Testis (tissue), 3 donors: ENCODE results near the gene HTR5A. TPM values are rescaled to one million over a fixed set of nuclear protein-coding genes. Genes with fewer than 3 reads are reported as not detected.

ENCODE experiments used
- DNase-seq: peaks from one replicate; pipeline ENCODE4 v3.0.0-alpha.2; 2019
- H3K27ac ChIP-seq, 2 donors: fragments of 200-600 bp; sonication (generic); one replicate each; pipeline ENCODE4 v1.5.1; 2019
- H3K27me3 ChIP-seq: fragments of 200-600 bp; sonication (generic); one replicate; pipeline ENCODE4 v1.5.1; 2019
- H3K36me3 ChIP-seq: fragments of 200-600 bp; sonication (generic); one replicate; pipeline ENCODE4 v1.5.1; 2017; ENCODE audit warnings: low read depth; ENCODE audit errors: missing control alignments
- H3K4me1 ChIP-seq: fragments of 200-600 bp; sonication (generic); one replicate; pipeline ENCODE4 v1.5.1; 2019
- H3K4me3 ChIP-seq, 2 donors: fragments of 200-600 bp; sonication (generic); one replicate each; pipeline ENCODE4 v1.5.1; 2017 to 2019
- H3K9me3 ChIP-seq: fragments of 200-600 bp; sonication (generic); one replicate; pipeline ENCODE4 v1.5.1; 2017
- CTCF ChIP-seq, 3 experiments: fragments of 450-650 bp in 2 of 3; fragments of 200-600 bp in 1 of 3; sonication (generic) in 1 of 3; IDR thresholded peaks; one replicate each; pipeline ENCODE4 v1.5.1; 2016 to 2019; ENCODE audit warnings: antibody characterized with exemption in 3 of 3, mild to moderate bottlenecking in 2 of 3, moderate library complexity in 1 of 3
- POLR2A ChIP-seq: fragments of 450-650 bp; IDR thresholded peaks from one replicate; pipeline ENCODE4 v1.6.1; 2017; ENCODE audit warnings: antibody characterized with exemption, mild to moderate bottlenecking, moderate library complexity
- WGBS, 2 donors: methylation state at CpG; one replicate each; pipeline ENCODE4 v1.1.5; 2018; 5-methylcytosine and 5-hydroxymethylcytosine counted together
- intact Hi-C: fragments of 100-400 bp; cut with DNase I; formaldehyde crosslinking; loops from one replicate; pipeline ENCODE4 v1.15.1; 2023; ENCODE audit warnings: low total_unique reads
- polyA plus RNA-seq: library from polyadenylated mRNA; stranded (reverse); fragments of 350-450 nt; fragmentation: Illumina TruSeq; extraction: RNeasy Lipid Tissue Mini Kit (QIAGEN cat#74804); gene quantifications from one replicate; pipeline ENCODE4 v1.2.3, GENCODE V29; 2014; ENCODE audit warnings: low read depth, low replicate concordance; ENCODE audit not compliant: insufficient read depth
- total RNA-seq, 2 donors: library from RNA; depleted of rRNA; stranded (reverse); fragments of >200 nt; gene quantifications; one replicate each; pipeline ENCODE4 v1.2.3, GENCODE V29; 2016

The HTR5A gene
- total and polyA plus RNA-seq, 3 donors from 2014 or later = 0.87 to 2.8 (median 0.93) TPM

DNA sequence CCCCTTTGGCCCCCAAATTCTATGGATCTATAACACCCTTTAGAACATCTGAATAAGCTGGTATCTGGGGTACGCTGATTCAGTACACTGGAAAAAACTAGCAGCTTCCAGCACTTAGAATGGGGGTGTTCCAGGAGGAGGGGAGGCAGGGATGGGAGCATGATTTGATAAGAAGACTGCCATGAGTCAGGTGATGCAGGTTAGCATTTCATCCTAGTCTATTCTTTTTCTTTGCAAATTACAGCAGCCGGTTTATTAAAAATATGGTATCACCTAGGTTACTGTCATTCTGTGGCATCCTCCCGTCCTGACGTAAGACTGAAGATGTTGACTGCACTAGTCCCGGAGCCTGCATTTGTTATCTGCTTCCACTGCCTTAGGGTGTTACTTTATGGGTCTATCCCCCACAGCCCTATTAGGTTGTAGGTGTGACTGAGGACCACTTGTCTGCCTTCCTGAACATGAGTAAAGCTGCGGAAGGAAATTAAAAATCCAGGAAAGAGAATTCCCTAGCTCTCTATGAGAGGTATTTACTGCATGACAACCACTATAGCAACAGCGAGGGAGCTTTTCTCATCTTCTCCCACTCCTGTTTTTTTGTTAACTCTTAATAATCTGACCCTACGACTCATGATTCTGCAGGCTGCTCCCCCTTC is 1.9 kb downstream of the HTR5A start:
- no peaks in the 10 kb centered on the region for H3K4me1 ChIP-seq
- H3K4me3 ChIP-seq = no peak overlapping the region
- no peak for DNase-seq
- no peaks in the 10 kb centered on the region for H3K9me3 ChIP-seq
- no peak overlapping the region for H3K27ac ChIP-seq
- intact Hi-C loops = no loop called here
- TF ChIP-seq CTCF (IDR thresholded peaks at IDR 0.05) = no peak
- no peak for TF ChIP-seq POLR2A
- H3K36me3 ChIP-seq = no peaks in the 10 kb centered on the region
- H3K27me3 ChIP-seq = no peaks in the 10 kb centered on the region
- WGBS, 2 donors = 53 to 55% methylated on average over 8 of the region's 8 CpGs

DNA sequence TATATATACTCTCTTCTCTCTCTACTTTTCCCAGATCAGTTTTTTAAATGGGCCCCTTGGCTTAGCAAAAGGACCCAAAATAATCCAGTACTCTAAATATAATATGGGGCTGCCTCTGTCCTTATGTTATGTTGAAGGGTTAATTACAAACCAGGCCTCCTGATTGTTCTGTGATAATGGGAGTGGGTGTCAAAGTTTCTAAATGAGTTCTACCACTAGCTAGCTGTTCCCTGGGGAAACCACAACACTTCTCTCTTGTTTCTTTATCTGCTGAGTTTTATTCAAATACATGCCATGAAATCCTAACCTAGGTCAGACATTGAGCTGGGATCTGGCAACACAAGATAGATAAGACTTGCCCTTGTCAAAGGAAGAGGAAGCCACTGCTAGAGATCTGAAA is 3.8 kb downstream of the HTR5A start:
- TF ChIP-seq POLR2A (no peak), CTCF (IDR thresholded peaks at IDR 0.05) (no peak)
- Histone ChIP-seq H3K4me1 (no peaks in the 10 kb centered on the region), H3K36me3 (no peaks in the 10 kb centered on the region), H3K9me3 (no peaks in the 10 kb centered on the region), H3K27ac (no peak overlapping the region), H3K4me3 (no peak overlapping the region), H3K27me3 (no peaks in the 10 kb centered on the region)
- intact Hi-C loops = no loop called here
- DNase-seq = no peak

DNA sequence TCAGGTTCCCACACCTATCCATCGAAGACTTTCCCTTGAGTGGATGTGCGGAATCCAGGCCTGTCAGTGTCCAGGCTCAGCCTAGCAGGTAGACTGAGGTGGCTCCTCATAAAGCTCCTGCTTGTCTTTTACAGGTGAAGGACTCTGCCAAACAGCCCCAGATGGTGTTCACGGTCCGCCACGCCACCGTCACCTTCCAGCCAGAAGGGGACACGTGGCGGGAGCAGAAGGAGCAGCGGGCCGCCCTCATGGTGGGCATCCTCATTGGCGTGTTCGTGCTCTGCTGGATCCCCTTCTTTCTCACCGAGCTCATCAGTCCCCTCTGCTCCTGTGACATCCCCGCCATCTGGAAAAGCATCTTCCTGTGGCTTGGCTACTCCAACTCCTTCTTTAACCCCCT is 13.9 kb downstream of the HTR5A start:
- 84 to 96% methylated on average over 14 of the region's 14 CpGs for WGBS, 2 donors
- Histone ChIP-seq H3K27ac (no peak overlapping the region), H3K9me3 (no peaks in the 10 kb centered on the region), H3K4me3 (no peak overlapping the region), H3K4me1 (no peaks in the 10 kb centered on the region), H3K27me3 (no peaks in the 10 kb centered on the region), H3K36me3 (no peaks in the 10 kb centered on the region)
- TF ChIP-seq CTCF (IDR thresholded peaks at IDR 0.05) = no peak
- no peak for TF ChIP-seq POLR2A
- DNase-seq = no peak
- intact Hi-C loops = no loop called here

GRCh38 chr7:155084969-155085368 is 14.8 kb downstream of the HTR5A start:
- intact Hi-C loops = no loop called here
- no peaks in the 10 kb centered on the region for H3K9me3 ChIP-seq
- no peaks in the 10 kb centered on the region for H3K36me3 ChIP-seq
- TF ChIP-seq CTCF (IDR thresholded peaks at IDR 0.05) = no peak
- no peak for TF ChIP-seq POLR2A
- WGBS, 2 donors = 84 to 85% methylated on average over 5 of the region's 5 CpGs
- no peaks in the 10 kb centered on the region for H3K4me1 ChIP-seq
- DNase-seq = no peak
- no peak overlapping the region for H3K27ac ChIP-seq
- H3K27me3 ChIP-seq = no peaks in the 10 kb centered on the region
- no peak overlapping the region for H3K4me3 ChIP-seq

DNA sequence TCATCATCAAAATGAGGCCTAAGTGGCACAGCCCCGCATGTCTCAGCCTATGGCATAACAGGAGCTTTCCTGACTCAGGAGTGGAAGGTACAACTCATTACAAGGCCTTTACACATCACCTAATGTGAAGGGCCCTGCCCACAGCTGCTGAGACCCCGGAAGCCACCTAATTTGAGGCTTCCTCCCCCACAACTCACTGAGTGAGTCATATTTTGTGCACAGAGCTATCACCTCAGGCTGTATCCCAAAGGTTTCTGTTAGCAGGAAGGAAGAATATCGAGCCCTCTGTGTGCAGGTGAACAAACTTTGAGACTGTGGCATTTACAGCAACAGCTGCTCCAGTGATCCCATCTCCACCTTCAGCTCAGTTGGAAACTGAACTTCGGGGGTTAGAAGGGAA is 20.6 kb downstream of the HTR5A start:
- H3K27ac ChIP-seq = no peak overlapping the region
- H3K4me3 ChIP-seq = no peak overlapping the region
- no peak for DNase-seq
- H3K36me3 ChIP-seq = no peaks in the 10 kb centered on the region
- WGBS, 2 donors = 86 to 91% methylated on average over 3 to 4 of the region's 4 CpGs
- H3K27me3 ChIP-seq = no peaks in the 10 kb centered on the region
- H3K4me1 ChIP-seq = no peaks in the 10 kb centered on the region
- no peaks in the 10 kb centered on the region for H3K9me3 ChIP-seq
- TF ChIP-seq CTCF (IDR thresholded peaks at IDR 0.05) (no peak), POLR2A (no peak)
- intact Hi-C loops = no loop called here
